A673 (cell line): ENCODE measurements around the gene WDR54.

Experiments used
- EZH2 ChIP-seq: fragments of 200-600 bp; sonication (generic); IDR thresholded peaks from 2 replicates; pipeline ENCODE4 v1.6.1; 2017; ENCODE audit warnings: borderline replicate concordance, low read depth, mild to moderate bottlenecking, mixed read lengths, antibody characterized with exemption, low read length; ENCODE audit not compliant: poor library complexity, severe bottlenecking
- TF ChIP-seq, protein P1 (sequence below): fragments of 300-800, 200-600 bp; sonication (generic); conservative IDR thresholded peaks from 2 replicates; pipeline ENCODE4 v1.5.1; 2017; ENCODE audit warnings: low read depth, mild to moderate bottlenecking, antibody characterized with exemption, low read length, moderate library complexity, mixed read lengths

DNA sequence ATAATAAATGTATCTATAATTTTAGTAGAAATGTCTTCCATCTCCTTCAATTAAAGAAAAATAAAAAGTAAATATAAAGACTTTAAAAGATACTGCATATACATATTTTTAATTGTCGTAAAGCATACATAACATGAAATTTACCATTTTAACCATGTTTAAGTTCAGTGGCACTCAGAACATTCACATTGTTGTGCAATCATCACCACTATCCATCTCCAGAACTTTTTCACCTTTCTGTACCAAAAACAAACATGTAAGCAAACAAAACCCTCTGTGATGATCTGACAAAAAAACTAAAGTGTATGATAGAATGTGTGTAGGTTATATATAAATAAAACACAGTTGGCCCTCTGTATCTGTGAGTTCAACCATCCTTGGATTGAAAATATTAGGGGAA is 28.0 kb upstream of the WDR54 start:
- TF ChIP-seq, protein P1, sequence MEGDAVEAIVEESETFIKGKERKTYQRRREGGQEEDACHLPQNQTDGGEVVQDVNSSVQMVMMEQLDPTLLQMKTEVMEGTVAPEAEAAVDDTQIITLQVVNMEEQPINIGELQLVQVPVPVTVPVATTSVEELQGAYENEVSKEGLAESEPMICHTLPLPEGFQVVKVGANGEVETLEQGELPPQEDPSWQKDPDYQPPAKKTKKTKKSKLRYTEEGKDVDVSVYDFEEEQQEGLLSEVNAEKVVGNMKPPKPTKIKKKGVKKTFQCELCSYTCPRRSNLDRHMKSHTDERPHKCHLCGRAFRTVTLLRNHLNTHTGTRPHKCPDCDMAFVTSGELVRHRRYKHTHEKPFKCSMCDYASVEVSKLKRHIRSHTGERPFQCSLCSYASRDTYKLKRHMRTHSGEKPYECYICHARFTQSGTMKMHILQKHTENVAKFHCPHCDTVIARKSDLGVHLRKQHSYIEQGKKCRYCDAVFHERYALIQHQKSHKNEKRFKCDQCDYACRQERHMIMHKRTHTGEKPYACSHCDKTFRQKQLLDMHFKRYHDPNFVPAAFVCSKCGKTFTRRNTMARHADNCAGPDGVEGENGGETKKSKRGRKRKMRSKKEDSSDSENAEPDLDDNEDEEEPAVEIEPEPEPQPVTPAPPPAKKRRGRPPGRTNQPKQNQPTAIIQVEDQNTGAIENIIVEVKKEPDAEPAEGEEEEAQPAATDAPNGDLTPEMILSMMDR: no peak
- no peak for TF ChIP-seq EZH2
